Fibroblast of pulmonary artery (primary cell): ENCODE data around the gene CCR2.

Experiments
- DNase-seq: peaks from one replicate; pipeline ENCODE4 v3.0.0-alpha.2; 2010; ENCODE audit warnings: low read depth
- H3K4me3 ChIP-seq: replicated peaks from 2 replicates; pipeline ENCODE4 v1.5.1; 2011; ENCODE audit warnings: low read depth, mild to moderate bottlenecking, control low read depth, low read length, moderate library complexity
- TF ChIP-seq, protein P1 (sequence below): IDR thresholded peaks from 2 replicates; pipeline ENCODE4 v1.5.1; 2011; ENCODE audit warnings: mild to moderate bottlenecking, control low read depth, low read length, inconsistent platforms; ENCODE audit errors: missing control alignments

CCR2 gene

DNA sequence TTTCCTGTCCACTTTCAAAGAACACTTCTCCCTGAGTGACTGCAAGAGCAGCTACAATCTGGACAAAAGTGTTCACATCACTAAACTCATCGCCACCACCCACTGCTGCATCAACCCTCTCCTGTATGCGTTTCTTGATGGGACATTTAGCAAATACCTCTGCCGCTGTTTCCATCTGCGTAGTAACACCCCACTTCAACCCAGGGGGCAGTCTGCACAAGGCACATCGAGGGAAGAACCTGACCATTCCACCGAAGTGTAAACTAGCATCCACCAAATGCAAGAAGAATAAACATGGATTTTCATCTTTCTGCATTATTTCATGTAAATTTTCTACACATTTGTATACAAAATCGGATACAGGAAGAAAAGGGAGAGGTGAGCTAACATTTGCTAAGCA is 54.9 kb downstream of the CCR2 start:
- no peak overlapping the region for H3K4me3 ChIP-seq
- DNase-seq: no peak

DNA sequence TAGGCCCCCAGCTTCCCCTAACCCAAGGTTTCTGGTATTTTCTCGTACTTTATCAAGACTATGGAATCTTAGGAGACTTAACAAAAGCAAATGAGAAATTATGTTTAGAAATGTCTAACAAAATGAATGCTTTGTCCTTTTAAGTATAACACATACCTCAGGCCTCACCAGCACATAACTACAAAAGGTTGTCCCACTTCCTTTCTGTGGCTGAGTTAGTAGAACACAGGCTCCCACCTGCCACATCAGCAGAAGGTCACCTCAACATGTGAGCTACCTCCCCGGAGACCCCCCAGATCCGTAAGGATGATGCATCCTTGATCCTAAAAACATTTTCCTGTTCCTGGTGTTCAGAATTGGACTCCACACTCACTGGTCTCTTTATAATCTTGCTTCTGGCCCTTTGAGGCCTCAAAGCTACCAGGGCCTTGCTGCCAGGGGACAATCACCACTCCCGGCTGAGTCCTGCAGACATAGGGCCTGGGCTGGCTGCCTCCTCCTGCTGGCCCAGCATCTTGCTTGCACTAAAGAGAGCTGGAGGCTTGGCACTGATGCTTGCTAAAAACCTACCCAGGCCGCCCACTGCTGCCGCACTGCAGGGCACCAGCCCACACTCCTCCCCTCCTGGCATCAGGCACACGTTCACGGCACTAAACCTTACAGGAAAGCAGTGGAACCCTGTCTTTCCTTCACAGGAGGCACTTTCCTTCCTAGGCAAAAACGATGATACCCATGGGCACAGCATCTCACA is 56.0 kb downstream of the CCR2 start:
- no peak for DNase-seq
- TF ChIP-seq, protein P1, sequence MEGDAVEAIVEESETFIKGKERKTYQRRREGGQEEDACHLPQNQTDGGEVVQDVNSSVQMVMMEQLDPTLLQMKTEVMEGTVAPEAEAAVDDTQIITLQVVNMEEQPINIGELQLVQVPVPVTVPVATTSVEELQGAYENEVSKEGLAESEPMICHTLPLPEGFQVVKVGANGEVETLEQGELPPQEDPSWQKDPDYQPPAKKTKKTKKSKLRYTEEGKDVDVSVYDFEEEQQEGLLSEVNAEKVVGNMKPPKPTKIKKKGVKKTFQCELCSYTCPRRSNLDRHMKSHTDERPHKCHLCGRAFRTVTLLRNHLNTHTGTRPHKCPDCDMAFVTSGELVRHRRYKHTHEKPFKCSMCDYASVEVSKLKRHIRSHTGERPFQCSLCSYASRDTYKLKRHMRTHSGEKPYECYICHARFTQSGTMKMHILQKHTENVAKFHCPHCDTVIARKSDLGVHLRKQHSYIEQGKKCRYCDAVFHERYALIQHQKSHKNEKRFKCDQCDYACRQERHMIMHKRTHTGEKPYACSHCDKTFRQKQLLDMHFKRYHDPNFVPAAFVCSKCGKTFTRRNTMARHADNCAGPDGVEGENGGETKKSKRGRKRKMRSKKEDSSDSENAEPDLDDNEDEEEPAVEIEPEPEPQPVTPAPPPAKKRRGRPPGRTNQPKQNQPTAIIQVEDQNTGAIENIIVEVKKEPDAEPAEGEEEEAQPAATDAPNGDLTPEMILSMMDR: no peak
- H3K4me3 ChIP-seq: no peak overlapping the region

More for the DNA sequence above, 54.9 kb downstream of the CCR2 start:
- TF ChIP-seq, protein P1: no peak
